Daoy (cell line): ENCODE measurements around the gene C17orf113. TPM values are rescaled to one million over a fixed set of nuclear protein-coding genes. Genes with fewer than 3 reads are reported as not detected.

Experiments
- total RNA-seq: library from RNA; depleted of rRNA; stranded (reverse); fragments of >200 nt; shearing (Covaris generic); gene quantifications from 2 replicates; pipeline ENCODE4 v1.2.3, GENCODE V29; 2014; rRNA removed

The C17orf113 gene
- total RNA-seq, 1 experiment from 2014 or later, result 0.23 TPM

Other genes starting within 250 kb of the C17orf113 start
- 44.4 and 60.9 TPM in 2 replicates for gene P3H4, start 238.7 kb downstream of the C17orf113 start, total RNA-seq
- 123 and 139 TPM in 2 replicates for gene FKBP10, start 237.6 kb downstream of the C17orf113 start, total RNA-seq
- gene NT5C3B, start 214.4 kb downstream of the C17orf113 start, total RNA-seq, result 67.6 and 79.3 TPM in 2 replicates
- 0.74 TPM in 1 of 2 replicates, not detected in the other for gene KLHL10, start 212.8 kb downstream of the C17orf113 start, total RNA-seq
- gene KLHL11, start 185.2 kb downstream of the C17orf113 start, total RNA-seq, result 26.8 and 27.8 TPM in 2 replicates
- 115 and 124 TPM in 2 replicates for gene ACLY, start 131.7 kb downstream of the C17orf113 start, total RNA-seq
- 0.42 and 2.8 TPM in 2 replicates for gene ODAD4, start 120.0 kb downstream of the C17orf113 start, total RNA-seq
- 39.5 and 41.6 TPM in 2 replicates for gene CNP, start 83.8 kb downstream of the C17orf113 start, total RNA-seq
- 148 and 155 TPM in 2 replicates for gene DNAJC7, start 33.2 kb downstream of the C17orf113 start, total RNA-seq
- 40.7 and 42.1 TPM in 2 replicates for gene NKIRAS2, start 30.5 kb downstream of the C17orf113 start, total RNA-seq
- gene ZNF385C, start 47.9 kb upstream of the C17orf113 start, total RNA-seq, result 0.34 and 0.63 TPM in 2 replicates
- 1.3 and 3.1 TPM in 2 replicates for gene DHX58, start 62.1 kb upstream of the C17orf113 start, total RNA-seq
- 2.9 and 4.9 TPM in 2 replicates for gene KAT2A, start 70.8 kb upstream of the C17orf113 start, total RNA-seq
- 0.06 TPM in 1 of 2 replicates, not detected in the other for gene HSPB9, start 72.2 kb upstream of the C17orf113 start, total RNA-seq
- gene RAB5C, start 104.4 kb upstream of the C17orf113 start, total RNA-seq, result 62.4 and 66.9 TPM in 2 replicates
- gene KCNH4, start 130.5 kb upstream of the C17orf113 start, total RNA-seq, result under 0.01 TPM in 1 of 2 replicates, not detected in the other
- gene HCRT, start 134.9 kb upstream of the C17orf113 start, total RNA-seq, result not detected in 2 replicates
- gene GHDC, start 143.9 kb upstream of the C17orf113 start, total RNA-seq, result 1.8 and 2.8 TPM in 2 replicates
- 18.6 and 27.1 TPM in 2 replicates for gene STAT5B, start 225.8 kb upstream of the C17orf113 start, total RNA-seq
- gene STAT5A, start 237.9 kb upstream of the C17orf113 start, total RNA-seq, result 11.9 and 18.7 TPM in 2 replicates